Upper lobe of left lung (tissue), 4 donors: ENCODE results near the gene TNFAIP8L1.

Source experiments
- CTCF ChIP-seq, 6 experiments: fragments of 450-650 bp in 4 of 6; fragments of 200-600 bp in 2 of 6; sonication (generic) in 2 of 6; IDR thresholded peaks; one replicate each; pipeline ENCODE4 v1.5.1; 2016 to 2019; ENCODE audit warnings: antibody characterized with exemption in 6 of 6
- EP300 ChIP-seq, 4 donors: sonication (generic); formaldehyde crosslinking; IDR thresholded peaks; one replicate each; pipeline ENCODE4 v1.5.1; 2017; ENCODE audit warnings: antibody characterized with exemption in 4 of 4, control low read depth in 2 of 4

DNA sequence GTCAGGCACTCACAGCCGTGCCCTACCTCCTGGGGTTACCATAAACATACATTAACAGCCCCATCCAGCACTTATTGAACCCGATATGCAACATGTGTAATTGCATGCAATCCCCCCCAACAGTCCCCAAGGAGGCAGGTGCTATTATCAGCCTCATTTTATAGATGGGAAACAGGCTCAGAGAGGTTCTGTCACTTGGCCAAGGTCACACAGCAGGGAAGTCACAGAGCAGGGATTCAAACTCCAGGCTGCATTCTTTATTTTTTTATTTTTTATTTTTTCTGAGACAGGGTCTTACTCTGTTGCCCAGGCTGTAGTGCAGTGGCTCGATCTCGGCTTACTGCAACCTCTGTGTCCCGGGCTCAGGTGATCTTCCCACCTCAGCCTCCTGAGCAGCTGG, 38.4 kb upstream of the TNFAIP8L1 start:
- no peak for TF ChIP-seq CTCF (IDR thresholded peaks at IDR 0.05)
- no peak for TF ChIP-seq EP300 (IDR thresholded peaks at IDR 0.05)
